ENCODE results near the gene MCL1. TPM values are rescaled to one million over a fixed set of nuclear protein-coding genes. Genes with fewer than 3 reads are reported as not detected.

MCL1 gene
- total and polyA plus RNA-seq, 2 of the 13 experiments (the other 11 are each of a cell fraction or from before 2014, with no cell fraction given): 69.5 to 125 TPM

- no peak for TF ChIP-seq ZFP36L1 (CRISPR knock-in tag; IDR thresholded peaks at IDR 0.05)
- no peak for TF ChIP-seq ZNF781 (CRISPR knock-in tag; IDR thresholded peaks at IDR 0.05; ENCODE audit: borderline replicate concordance, not compliant biosample characterization)
- TF ChIP-seq PRMT3 (CRISPR knock-in tag; IDR thresholded peaks at IDR 0.05; ENCODE audit: borderline replicate concordance, low read depth): no peak
- TF ChIP-seq ZNF292 (CRISPR knock-in tag; IDR thresholded peaks at IDR 0.05; ENCODE audit: borderline replicate concordance, low read depth): peak; percentile 44; the same call in 1 of the 2 replicates
- TF ChIP-seq ZNF138 (CRISPR knock-in tag; IDR thresholded peaks at IDR 0.05; ENCODE audit: low read depth): no peak
- TF ChIP-seq SMYD3 (CRISPR knock-in tag; IDR thresholded peaks at IDR 0.05): no peak
- TF ChIP-seq ZFP90 (CRISPR knock-in tag; IDR thresholded peaks at IDR 0.05; ENCODE audit: borderline replicate concordance): 0 out of 2 replicates have a peak, but pooled peaks have one; percentile 39
- TF ChIP-seq ZNF780A (CRISPR knock-in tag; IDR thresholded peaks at IDR 0.05): no peak
- no peak for TF ChIP-seq CENPBD1 (CRISPR knock-in tag; IDR thresholded peaks at IDR 0.05; ENCODE audit: borderline replicate concordance, low read depth)
- TF ChIP-seq ZNF652 (CRISPR knock-in tag; IDR thresholded peaks at IDR 0.05; ENCODE audit: borderline replicate concordance, low read depth): no peak
- TF ChIP-seq CEBPG (CRISPR knock-in tag; IDR thresholded peaks at IDR 0.05): peak; percentile 73
- TF ChIP-seq FOXJ3 (CRISPR knock-in tag; IDR thresholded peaks at IDR 0.05; ENCODE audit: borderline replicate concordance): peak; percentile 64; the same call in 1 of the 2 replicates
- no peak for TF ChIP-seq ZNF740 (CRISPR knock-in tag; IDR thresholded peaks at IDR 0.05)
- no peak for TF ChIP-seq ZFP41 (CRISPR knock-in tag; IDR thresholded peaks at IDR 0.05; ENCODE audit: borderline replicate concordance)
- TF ChIP-seq PAF1 (CRISPR knock-in tag; IDR thresholded peaks at IDR 0.05): 0 out of 2 replicates have a peak, but pooled peaks have one; percentile 41
- TF ChIP-seq FOXO1 (CRISPR knock-in tag; IDR thresholded peaks at IDR 0.05): peak; percentile 42; the same call in 1 of the 2 replicates
- TF ChIP-seq HDAC1 (CRISPR knock-in tag; IDR thresholded peaks at IDR 0.05): peak; percentile 74
- 0 out of 2 replicates have a peak, but pooled peaks have one; percentile 28 for TF ChIP-seq ZNF777 (CRISPR knock-in tag; IDR thresholded peaks at IDR 0.05)
- TF ChIP-seq HOXA3 (CRISPR knock-in tag; IDR thresholded peaks at IDR 0.05): peak; percentile 79
- TF ChIP-seq ZNF547 (CRISPR knock-in tag; IDR thresholded peaks at IDR 0.05): no peak
- peak; percentile 53 for TF ChIP-seq KAT8 (CRISPR knock-in tag; IDR thresholded peaks at IDR 0.05)
- TF ChIP-seq RERE (CRISPR knock-in tag; IDR thresholded peaks at IDR 0.05; ENCODE audit: low read depth): peak; percentile 48; the same call in 1 of the 2 replicates
- TF ChIP-seq GTF2F1 (IDR thresholded peaks at IDR 0.05; ENCODE audit: low read length): no peak
These were observed 11.5 kb downstream of the MCL1 start (continued) for GRCh38 chr1:150567717-150568593.
